ENCODE data around the gene ANKS1A.
A peak's percentile ranks its signal among the peaks of the same experiment; 100 is the strongest.
"Not testable (repeated sequence)": the region's sequence is repeated elsewhere in the genome, so short reads cannot be mapped to it uniquely, and the experiment has no call there.

Gene ANKS1A

GRCh38 chr6:34890533-34890925 is 1.5 kb downstream of the ANKS1A start:
- H3K36me3 ChIP-seq (ENCODE audit: control insufficient read depth, insufficient read depth, low read length), result no peaks in the 10 kb centered on the region
- H3K27me3 ChIP-seq (ENCODE audit: control insufficient read depth, insufficient read depth, low read length), result no peaks in the 10 kb centered on the region
- peaks cover 10% of the 10 kb centered on the region for H3K4me1 ChIP-seq (ENCODE audit: control insufficient read depth, insufficient read depth, low read length)
- H3K9me3 ChIP-seq (ENCODE audit: control insufficient read depth, low read length), result no peaks in the 10 kb centered on the region
- peak overlapping the region; percentile 26 for H3K4me3 ChIP-seq (ENCODE audit: low read length)
- H3K9ac ChIP-seq (ENCODE audit: low read length), result peak overlapping the region; percentile 54

- H3K4me1 ChIP-seq (ENCODE audit: control insufficient read depth, insufficient read depth, low read length), result peaks cover 10% of the 10 kb centered on the region
- H3K9me3 ChIP-seq (ENCODE audit: control insufficient read depth, low read length), result no peaks in the 10 kb centered on the region
- no peaks in the 10 kb centered on the region for H3K27me3 ChIP-seq (ENCODE audit: control insufficient read depth, insufficient read depth, low read length)
- no peaks in the 10 kb centered on the region for H3K36me3 ChIP-seq (ENCODE audit: control insufficient read depth, insufficient read depth, low read length)
- H3K9ac ChIP-seq (ENCODE audit: low read length), result no peak overlapping the region
- no peak overlapping the region for H3K4me3 ChIP-seq (ENCODE audit: low read length)
These were observed 2.2 kb downstream of the ANKS1A start for GRCh38 chr6:34891296-34891695.

- no peak overlapping the region for H3K9ac ChIP-seq (ENCODE audit: low read length)
- peaks cover 10% of the 10 kb centered on the region for H3K4me1 ChIP-seq (ENCODE audit: control insufficient read depth, insufficient read depth, low read length)
- H3K27me3 ChIP-seq (ENCODE audit: control insufficient read depth, insufficient read depth, low read length), result no peaks in the 10 kb centered on the region
- H3K4me3 ChIP-seq (ENCODE audit: low read length), result no peak overlapping the region
- H3K36me3 ChIP-seq (ENCODE audit: control insufficient read depth, insufficient read depth, low read length), result no peaks in the 10 kb centered on the region
- H3K9me3 ChIP-seq (ENCODE audit: control insufficient read depth, low read length), result no peaks in the 10 kb centered on the region
These were observed 5.6 kb downstream of the ANKS1A start for GRCh38 chr6:34894693-34895092.

GRCh38 chr6:34897130-34897529 is 8.1 kb downstream of the ANKS1A start:
- H3K4me1 ChIP-seq (ENCODE audit: control insufficient read depth, insufficient read depth, low read length), result peaks cover 6% of the 10 kb centered on the region
- no peaks in the 10 kb centered on the region for H3K36me3 ChIP-seq (ENCODE audit: control insufficient read depth, insufficient read depth, low read length)
- H3K9ac ChIP-seq (ENCODE audit: low read length), result no peak overlapping the region
- no peak overlapping the region for H3K4me3 ChIP-seq (ENCODE audit: low read length)
- H3K9me3 ChIP-seq (ENCODE audit: control insufficient read depth, low read length), result no peaks in the 10 kb centered on the region
- no peaks in the 10 kb centered on the region for H3K27me3 ChIP-seq (ENCODE audit: control insufficient read depth, insufficient read depth, low read length)

- no peaks in the 10 kb centered on the region for H3K36me3 ChIP-seq (ENCODE audit: control insufficient read depth, insufficient read depth, low read length)
- H3K27me3 ChIP-seq (ENCODE audit: control insufficient read depth, insufficient read depth, low read length), result no peaks in the 10 kb centered on the region
- no peak overlapping the region for H3K4me3 ChIP-seq (ENCODE audit: low read length)
- no peak overlapping the region for H3K9ac ChIP-seq (ENCODE audit: low read length)
- peaks cover 6% of the 10 kb centered on the region for H3K4me1 ChIP-seq (ENCODE audit: control insufficient read depth, insufficient read depth, low read length)
- no peaks in the 10 kb centered on the region for H3K9me3 ChIP-seq (ENCODE audit: control insufficient read depth, low read length)
These were observed 8.7 kb downstream of the ANKS1A start for GRCh38 chr6:34897716-34898115.

GRCh38 chr6:34899748-34900147 is 10.7 kb downstream of the ANKS1A start:
- not testable (repeated sequence) for H3K9me3 ChIP-seq (ENCODE audit: control insufficient read depth, low read length); H3K4me3 ChIP-seq (ENCODE audit: low read length); H3K27me3 ChIP-seq (ENCODE audit: control insufficient read depth, insufficient read depth, low read length); H3K9ac ChIP-seq (ENCODE audit: low read length); H3K36me3 ChIP-seq (ENCODE audit: control insufficient read depth, insufficient read depth, low read length); H3K4me1 ChIP-seq (ENCODE audit: control insufficient read depth, insufficient read depth, low read length)

- Histone ChIP-seq H3K36me3 (ENCODE audit: control insufficient read depth, insufficient read depth, low read length) (no peaks in the 10 kb centered on the region), H3K4me1 (ENCODE audit: control insufficient read depth, insufficient read depth, low read length) (peaks cover 6% of the 10 kb centered on the region), H3K9ac (ENCODE audit: low read length) (no peak overlapping the region), H3K27me3 (ENCODE audit: control insufficient read depth, insufficient read depth, low read length) (no peaks in the 10 kb centered on the region), H3K4me3 (ENCODE audit: low read length) (no peak overlapping the region), H3K9me3 (ENCODE audit: control insufficient read depth, low read length) (no peaks in the 10 kb centered on the region)
These were observed 11.4 kb downstream of the ANKS1A start for GRCh38 chr6:34900321-34901031.

- Histone ChIP-seq H3K27me3 (ENCODE audit: control insufficient read depth, insufficient read depth, low read length) (no peaks in the 10 kb centered on the region), H3K4me1 (ENCODE audit: control insufficient read depth, insufficient read depth, low read length) (peaks cover 16% of the 10 kb centered on the region), H3K36me3 (ENCODE audit: control insufficient read depth, insufficient read depth, low read length) (no peaks in the 10 kb centered on the region), H3K4me3 (ENCODE audit: low read length) (no peak overlapping the region), H3K9me3 (ENCODE audit: control insufficient read depth, low read length) (no peaks in the 10 kb centered on the region), H3K9ac (ENCODE audit: low read length) (no peak overlapping the region)
These were observed 12.9 kb downstream of the ANKS1A start for GRCh38 chr6:34901930-34902329.

- Histone ChIP-seq H3K9me3 (ENCODE audit: control insufficient read depth, low read length) (no peaks in the 10 kb centered on the region), H3K36me3 (ENCODE audit: control insufficient read depth, insufficient read depth, low read length) (no peaks in the 10 kb centered on the region), H3K27me3 (ENCODE audit: control insufficient read depth, insufficient read depth, low read length) (no peaks in the 10 kb centered on the region), H3K4me1 (ENCODE audit: control insufficient read depth, insufficient read depth, low read length) (peaks cover 29% of the 10 kb centered on the region), H3K9ac (ENCODE audit: low read length) (no peak overlapping the region), H3K4me3 (ENCODE audit: low read length) (no peak overlapping the region)
These were observed 16.0 kb downstream of the ANKS1A start for GRCh38 chr6:34904990-34905613.

GRCh38 chr6:34906826-34907225 is 17.8 kb downstream of the ANKS1A start:
- H3K4me1 ChIP-seq (ENCODE audit: control insufficient read depth, insufficient read depth, low read length), result peaks cover 25% of the 10 kb centered on the region
- no peaks in the 10 kb centered on the region for H3K27me3 ChIP-seq (ENCODE audit: control insufficient read depth, insufficient read depth, low read length)
- no peak overlapping the region for H3K4me3 ChIP-seq (ENCODE audit: low read length)
- H3K9ac ChIP-seq (ENCODE audit: low read length), result no peak overlapping the region
- H3K9me3 ChIP-seq (ENCODE audit: control insufficient read depth, low read length), result no peaks in the 10 kb centered on the region
- H3K36me3 ChIP-seq (ENCODE audit: control insufficient read depth, insufficient read depth, low read length), result no peaks in the 10 kb centered on the region

GRCh38 chr6:34908194-34908593 is 19.1 kb downstream of the ANKS1A start:
- Histone ChIP-seq H3K4me3 (ENCODE audit: low read length) (no peak overlapping the region), H3K9me3 (ENCODE audit: control insufficient read depth, low read length) (no peaks in the 10 kb centered on the region), H3K27me3 (ENCODE audit: control insufficient read depth, insufficient read depth, low read length) (no peaks in the 10 kb centered on the region), H3K4me1 (ENCODE audit: control insufficient read depth, insufficient read depth, low read length) (peaks cover 23% of the 10 kb centered on the region), H3K9ac (ENCODE audit: low read length) (no peak overlapping the region), H3K36me3 (ENCODE audit: control insufficient read depth, insufficient read depth, low read length) (no peaks in the 10 kb centered on the region)

- H3K36me3 ChIP-seq (ENCODE audit: control insufficient read depth, insufficient read depth, low read length), result no peaks in the 10 kb centered on the region
- H3K4me1 ChIP-seq (ENCODE audit: control insufficient read depth, insufficient read depth, low read length), result peaks cover 23% of the 10 kb centered on the region
- H3K9ac ChIP-seq (ENCODE audit: low read length), result no peak overlapping the region
- no peak overlapping the region for H3K4me3 ChIP-seq (ENCODE audit: low read length)
- H3K9me3 ChIP-seq (ENCODE audit: control insufficient read depth, low read length), result no peaks in the 10 kb centered on the region
- H3K27me3 ChIP-seq (ENCODE audit: control insufficient read depth, insufficient read depth, low read length), result no peaks in the 10 kb centered on the region
These were observed 20.3 kb downstream of the ANKS1A start for GRCh38 chr6:34909320-34909883.

Measured in mucosa of stomach (tissue), 1 donor.